Activated T-cell treated with anti-CD3 and anti-CD28 coated beads, Interleukin-2, amount 50 U/mL, for 72 hours (primary cell): ENCODE measurements around the gene DHRS2. TPM values are rescaled to one million over a fixed set of nuclear protein-coding genes. Genes with fewer than 3 reads are reported as not detected.
"Not testable (repeated sequence)": the region's sequence is repeated elsewhere in the genome, so short reads cannot be mapped to it uniquely, and the experiment has no call there.

ENCODE experiments used
- ATAC-seq, 2 donors: fragments of 150-1000 bp; cut with Tn5 transposase; replicated peaks in 1 of 2; 2 replicates each; pipeline ENCODE4 v1.10.0; 2021; ENCODE audit warnings: moderate library complexity in 2 of 2, mild to moderate bottlenecking in 1 of 2
- DNase-seq, 2 donors: peaks; one replicate each; pipeline ENCODE4 v3.0.0; 2021 to 2022; ENCODE audit warnings: mixed read lengths in 1 of 2
- H3K27ac Mint-ChIP-seq: one replicate; pipeline ENCODE4 v1.8.0; 2022; ENCODE audit warnings: mild to moderate bottlenecking, moderate library complexity, mixed read lengths
- H3K27me3 Mint-ChIP-seq: one replicate; pipeline ENCODE4 v1.8.0; 2022; ENCODE audit warnings: low read depth, mixed read lengths
- H3K36me3 Mint-ChIP-seq, 2 donors: one replicate each; pipeline ENCODE4 v1.8.0; 2022; ENCODE audit warnings: mixed read lengths in 2 of 2, mild to moderate bottlenecking in 1 of 2; ENCODE audit not compliant: insufficient read depth in 2 of 2
- H3K4me1 Mint-ChIP-seq: one replicate; pipeline ENCODE4 v1.8.0; 2022; ENCODE audit warnings: low read depth, mixed read lengths
- H3K4me3 Mint-ChIP-seq, 2 donors: one replicate each; pipeline ENCODE4 v1.8.0; 2022; ENCODE audit warnings: mild to moderate bottlenecking in 2 of 2, mixed read lengths in 2 of 2, moderate library complexity in 2 of 2
- H3K9me3 Mint-ChIP-seq, 2 donors: one replicate each; pipeline ENCODE4 v1.8.0; 2022; ENCODE audit warnings: mixed read lengths in 2 of 2
- total RNA-seq, 2 donors: library from RNA; stranded (reverse); gene quantifications; one replicate each; pipeline ENCODE4 v1.2.3, GENCODE V29; 2022

The DHRS2 gene
- total RNA-seq, 2 donors from 2014 or later = 5.0 to 10.6 TPM

DNA sequence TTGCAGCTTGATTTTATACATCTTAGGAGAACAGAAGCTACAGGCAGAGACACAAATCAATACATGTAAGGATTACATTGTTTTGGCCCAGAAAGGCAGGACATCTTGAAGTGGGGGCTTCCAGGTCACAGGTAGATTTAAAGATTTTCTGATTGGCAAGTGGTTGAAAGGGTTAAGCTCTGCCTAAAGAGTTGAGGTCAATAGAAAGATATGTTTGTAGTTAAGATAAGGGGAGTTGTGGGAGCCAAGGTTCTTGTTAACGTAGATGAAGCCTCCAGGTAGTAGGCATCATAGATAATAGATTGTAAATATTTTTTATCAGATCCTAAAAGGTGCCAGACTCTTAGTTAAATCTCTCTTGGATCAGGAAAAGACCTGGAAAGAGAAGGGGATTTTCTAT is 5.5 kb upstream of the DHRS2 start:
- no peaks in the 10 kb centered on the region for H3K27me3 Mint-ChIP-seq
- H3K4me3 Mint-ChIP-seq = no peak overlapping the region
- DNase-seq = no peak
- peaks cover 9% of the 10 kb centered on the region for H3K4me1 Mint-ChIP-seq
- no peaks in the 10 kb centered on the region for H3K36me3 Mint-ChIP-seq
- ATAC-seq = no peak
- H3K27ac Mint-ChIP-seq = no peak overlapping the region
- peaks cover 0 to 2% of the 10 kb centered on the region in 2 donors for H3K9me3 Mint-ChIP-seq

DNA sequence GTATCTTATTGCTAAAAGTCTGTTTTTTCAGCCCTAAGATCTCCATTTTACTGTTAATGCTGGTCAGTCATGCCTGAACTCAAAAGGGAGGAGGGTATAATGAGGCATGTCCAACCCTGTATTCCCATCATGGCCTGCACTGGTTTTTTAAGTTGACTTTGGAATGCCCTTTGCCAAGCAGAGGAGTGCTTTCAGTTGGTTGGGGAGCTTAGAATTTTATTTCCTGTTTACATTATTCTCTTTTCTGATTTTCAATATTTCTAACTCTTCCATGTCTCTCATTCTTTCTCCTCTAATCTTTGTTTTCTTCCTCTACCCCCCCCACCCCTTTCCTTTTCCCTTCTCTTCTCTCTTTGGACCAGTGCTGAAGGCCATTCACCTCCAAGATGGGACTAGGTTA is 4.9 kb upstream of the DHRS2 start:
- H3K27ac Mint-ChIP-seq = no peak overlapping the region
- no peaks in the 10 kb centered on the region for H3K36me3 Mint-ChIP-seq
- H3K4me1 Mint-ChIP-seq = peaks cover 9% of the 10 kb centered on the region
- no peak overlapping the region for H3K4me3 Mint-ChIP-seq
- no peaks in the 10 kb centered on the region for H3K27me3 Mint-ChIP-seq
- peaks cover 0 to 2% of the 10 kb centered on the region in 2 donors for H3K9me3 Mint-ChIP-seq
- DNase-seq = no peak
- ATAC-seq = no peak

DNA sequence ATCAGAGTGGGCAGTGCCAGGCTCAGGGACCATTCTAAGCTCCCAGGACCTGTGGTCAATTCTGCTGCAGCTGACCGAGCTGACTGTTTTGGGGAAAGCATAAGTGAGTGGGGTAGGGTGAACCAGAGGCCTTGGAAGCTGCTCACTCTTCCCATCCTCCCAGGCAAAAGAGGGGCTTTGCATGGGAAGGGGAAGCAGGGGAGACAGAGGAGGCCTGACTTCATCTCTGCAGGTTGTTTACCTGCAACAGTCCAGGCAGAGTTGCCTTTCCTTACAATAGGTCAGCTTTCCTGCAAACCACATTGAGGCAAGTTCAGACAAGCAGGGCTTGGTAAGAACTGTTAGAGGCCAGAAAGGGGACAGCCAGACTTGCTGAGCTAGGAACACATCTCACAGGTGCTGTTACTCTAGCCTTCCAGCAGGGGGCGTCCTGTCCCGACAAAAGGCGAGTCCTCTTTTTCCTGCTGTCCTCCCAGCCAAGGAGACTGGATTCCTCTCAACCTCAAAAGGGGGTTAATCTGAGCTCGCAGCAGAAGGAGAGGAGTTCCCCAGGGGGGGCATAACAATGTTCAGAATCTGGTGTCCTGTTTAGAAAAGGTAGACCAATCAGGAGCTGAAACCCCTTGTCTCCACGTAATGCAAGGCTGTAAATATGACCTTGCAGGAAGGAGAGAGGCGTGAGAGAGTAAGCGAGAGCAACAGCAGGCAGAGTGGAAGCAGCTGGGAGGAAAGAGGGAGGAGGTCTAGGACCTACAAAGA is 4.3 kb upstream of the DHRS2 start:
- H3K36me3 Mint-ChIP-seq = no peaks in the 10 kb centered on the region
- ATAC-seq = peak; percentile 74 to 76
- H3K27ac Mint-ChIP-seq = no peak overlapping the region
- H3K27me3 Mint-ChIP-seq = no peaks in the 10 kb centered on the region
- peak overlapping the region; percentile 37 to 72 for H3K4me3 Mint-ChIP-seq
- peaks cover 9% of the 10 kb centered on the region for H3K4me1 Mint-ChIP-seq
- DNase-seq = peak; percentile 68 to 79
- no peaks in the 10 kb centered on the region for H3K9me3 Mint-ChIP-seq

DNA sequence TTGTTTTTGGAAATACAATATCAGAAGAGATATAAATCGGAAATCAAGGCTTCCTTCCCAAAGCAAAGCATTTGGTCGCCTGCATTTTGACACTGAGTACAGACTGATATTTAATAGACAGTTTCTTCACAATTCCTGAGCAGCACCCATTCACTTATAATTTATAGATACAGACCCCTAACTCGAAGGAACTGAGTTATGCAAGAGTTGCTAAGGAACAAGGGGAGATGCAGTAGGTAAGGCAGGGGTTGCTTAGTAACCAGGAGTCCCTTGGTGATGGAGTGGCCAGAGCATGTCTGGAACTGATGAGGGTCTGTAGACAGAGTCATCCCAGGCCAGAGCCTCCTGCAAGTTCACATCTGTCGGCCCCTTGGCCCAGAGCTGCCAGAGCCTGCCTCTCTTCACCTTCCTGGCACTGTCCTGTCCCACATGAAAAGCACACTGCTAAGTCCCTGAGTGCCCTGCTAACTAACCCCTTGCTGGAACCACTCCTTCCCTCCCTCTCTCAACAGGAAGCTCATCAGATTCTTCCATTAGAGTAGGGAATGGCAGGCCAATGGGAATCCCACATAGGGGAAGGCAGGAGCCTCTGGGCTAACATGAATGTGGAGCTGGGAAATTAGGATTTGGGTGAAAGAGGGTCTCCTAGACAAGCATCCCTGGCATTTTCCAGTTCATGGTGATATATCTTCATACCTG is 3.6 kb upstream of the DHRS2 start:
- Mint-ChIP-seq H3K27me3 (no peaks in the 10 kb centered on the region), H3K36me3 (no peaks in the 10 kb centered on the region), H3K9me3 (no peaks in the 10 kb centered on the region), H3K4me1 (peaks cover 9% of the 10 kb centered on the region), H3K4me3 (peak overlapping the region; percentile 37 to 72), H3K27ac (no peak overlapping the region)
- ATAC-seq = no peak
- DNase-seq = no peak

DNA sequence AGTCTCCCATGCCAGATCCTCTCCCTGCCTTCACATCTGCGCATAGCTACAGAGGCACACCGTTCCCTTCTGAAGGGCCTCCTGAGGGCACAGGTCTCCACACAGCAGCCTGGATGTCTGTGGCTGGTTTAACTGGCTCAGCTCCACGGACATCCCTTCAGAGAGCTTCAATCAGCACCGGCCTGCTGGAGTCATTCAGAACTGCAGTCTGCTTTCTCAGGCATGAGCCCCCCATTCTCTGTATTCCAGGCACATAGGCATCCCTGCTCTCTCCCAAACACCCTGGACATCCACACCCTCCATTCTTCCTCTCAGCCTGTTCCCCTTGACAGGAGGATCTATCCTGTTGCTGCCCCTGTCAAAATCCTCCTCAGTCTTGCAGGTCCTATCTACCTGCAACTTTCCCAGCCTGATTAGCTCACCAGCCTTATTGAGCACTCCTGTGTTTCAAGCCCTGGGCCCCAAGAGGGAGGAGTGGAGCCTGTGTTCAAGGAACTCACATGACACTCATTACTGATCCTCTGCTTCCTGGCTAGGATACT is 2.9 kb upstream of the DHRS2 start:
- no peak overlapping the region for H3K27ac Mint-ChIP-seq
- no peaks in the 10 kb centered on the region for H3K9me3 Mint-ChIP-seq
- no peaks in the 10 kb centered on the region for H3K27me3 Mint-ChIP-seq
- no peak for DNase-seq
- H3K36me3 Mint-ChIP-seq = no peaks in the 10 kb centered on the region
- no peak for ATAC-seq
- peaks cover 9% of the 10 kb centered on the region for H3K4me1 Mint-ChIP-seq
- H3K4me3 Mint-ChIP-seq = no peak overlapping the region

DNA sequence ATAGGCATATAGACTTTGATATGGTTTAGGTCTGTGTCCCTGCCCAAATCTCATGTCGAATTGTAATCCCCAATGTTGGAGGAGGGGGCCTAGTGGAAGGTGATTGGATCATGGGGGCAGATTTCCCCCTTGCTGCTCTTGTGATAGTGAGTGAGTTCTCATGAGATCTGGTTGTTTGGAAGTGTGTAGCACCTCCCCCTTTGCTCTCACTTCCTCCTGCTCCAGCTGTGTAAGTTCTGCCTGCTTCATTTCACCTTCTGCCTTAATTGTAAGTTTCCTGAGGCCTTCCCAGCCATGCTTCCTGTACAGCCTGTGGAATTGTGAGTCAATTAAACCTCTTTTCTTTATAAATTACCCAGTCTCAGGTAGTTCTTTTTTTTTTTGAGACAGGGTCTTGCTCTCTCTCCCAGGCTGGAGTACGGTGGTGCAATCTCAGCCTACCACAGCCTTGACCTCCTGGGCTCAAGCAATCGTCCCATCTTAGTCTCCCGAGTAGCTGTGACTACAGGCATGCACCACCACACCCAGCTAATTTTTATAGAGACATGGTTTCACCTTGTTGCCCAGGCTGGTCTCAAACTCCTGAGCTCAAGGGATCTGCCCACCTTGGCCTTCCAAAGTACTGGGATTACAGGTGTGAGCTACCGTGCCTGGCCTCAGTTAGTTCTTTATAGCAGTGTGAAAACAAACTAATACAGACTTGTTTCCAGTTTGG is 1.3 kb upstream of the DHRS2 start:
- ATAC-seq, H3K27me3 Mint-ChIP-seq, H3K9me3 Mint-ChIP-seq, DNase-seq, H3K4me3 Mint-ChIP-seq, H3K27ac Mint-ChIP-seq, H3K4me1 Mint-ChIP-seq, H3K36me3 Mint-ChIP-seq: not testable (repeated sequence)

DNA sequence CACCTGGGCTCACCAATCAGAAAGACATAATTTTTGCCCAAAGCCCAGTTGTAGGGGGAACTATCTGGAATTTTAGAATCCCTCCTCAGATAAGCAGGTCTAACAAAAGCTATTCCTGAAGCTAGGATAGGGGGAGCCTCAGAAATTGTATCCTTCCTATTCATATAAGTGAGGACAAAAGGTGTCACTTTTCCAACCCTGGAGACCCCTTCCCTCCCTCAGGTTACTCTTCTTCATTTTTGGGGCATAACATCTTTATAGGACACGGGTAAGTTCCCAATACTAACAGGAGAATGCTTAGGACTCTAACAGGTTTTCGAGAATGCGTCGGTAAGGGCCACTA is 1.1 kb downstream of the DHRS2 start:
- H3K36me3 Mint-ChIP-seq, H3K27ac Mint-ChIP-seq, H3K9me3 Mint-ChIP-seq, H3K27me3 Mint-ChIP-seq, ATAC-seq, H3K4me3 Mint-ChIP-seq, H3K4me1 Mint-ChIP-seq, DNase-seq: not testable (repeated sequence)

DNA sequence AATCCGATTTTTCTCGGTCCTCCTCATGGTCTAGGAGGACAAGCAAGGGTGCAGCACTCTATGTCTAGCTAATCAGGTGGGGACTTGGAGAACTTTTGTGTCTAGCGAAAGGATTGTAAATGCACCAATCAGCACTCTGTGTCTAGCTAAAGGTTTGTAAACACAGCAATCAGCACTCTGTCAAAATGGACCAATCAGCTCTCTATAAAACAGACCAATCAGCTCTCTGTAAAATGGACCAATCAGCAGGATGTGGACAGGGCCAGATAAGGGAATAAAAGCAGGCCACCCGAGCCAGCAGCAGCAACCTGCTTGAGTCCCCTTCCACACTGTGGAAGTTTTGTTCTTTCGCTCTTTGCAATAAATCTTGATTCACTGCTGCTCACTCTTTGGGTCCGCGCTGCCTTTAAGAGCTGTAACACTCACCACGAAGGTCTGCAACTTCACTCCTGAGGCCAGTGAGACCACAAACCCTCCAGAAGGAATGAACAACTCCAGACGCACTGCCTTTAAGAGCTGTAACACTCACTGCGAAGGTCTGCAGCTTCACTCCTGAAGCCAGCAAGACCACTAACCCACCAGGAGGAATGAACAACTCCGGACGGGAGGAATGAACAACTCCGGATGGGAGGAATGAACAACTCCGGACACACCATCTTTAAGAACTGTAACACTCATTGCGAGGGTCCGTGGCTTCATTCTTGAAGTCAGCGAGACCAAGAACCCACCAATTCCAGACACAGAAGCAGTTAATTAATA is 1.7 kb downstream of the DHRS2 start:
- H3K9me3 Mint-ChIP-seq, H3K27ac Mint-ChIP-seq, H3K4me3 Mint-ChIP-seq, DNase-seq, H3K36me3 Mint-ChIP-seq, ATAC-seq, H3K4me1 Mint-ChIP-seq, H3K27me3 Mint-ChIP-seq: not testable (repeated sequence)

DNA sequence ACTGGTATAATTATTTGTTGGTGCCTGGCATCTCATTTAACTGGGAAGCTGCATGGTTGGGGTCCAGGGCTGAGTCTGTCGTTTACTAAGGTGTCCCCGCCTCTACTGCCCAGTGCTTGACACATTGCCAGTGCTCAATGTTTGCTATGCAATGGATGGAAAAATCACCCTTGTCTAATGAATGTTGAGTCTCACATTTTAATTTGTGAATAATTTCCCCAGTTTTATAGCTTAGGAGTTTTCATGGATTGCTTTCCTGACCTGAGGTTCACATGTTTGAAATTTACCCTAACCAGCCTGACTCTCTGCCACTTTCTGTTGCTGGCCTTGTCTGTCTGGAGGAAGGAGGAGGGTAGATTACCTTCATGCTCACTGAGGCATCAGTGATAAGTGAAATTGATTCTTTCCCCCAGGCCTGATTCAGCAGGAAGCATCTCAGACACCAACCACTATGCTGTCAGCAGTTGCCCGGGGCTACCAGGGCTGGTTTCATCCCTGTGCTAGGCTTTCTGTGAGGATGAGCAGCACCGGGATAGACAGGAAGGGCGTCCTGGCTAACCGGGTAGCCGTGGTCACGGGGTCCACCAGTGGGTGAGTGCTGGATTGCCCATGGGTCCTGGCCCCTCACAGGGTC is 2.4 kb downstream of the DHRS2 start:
- ATAC-seq = no peak
- H3K27me3 Mint-ChIP-seq = no peaks in the 10 kb centered on the region
- H3K27ac Mint-ChIP-seq = no peak overlapping the region
- no peaks in the 10 kb centered on the region for H3K36me3 Mint-ChIP-seq
- no peak for DNase-seq
- no peaks in the 10 kb centered on the region for H3K4me1 Mint-ChIP-seq
- H3K4me3 Mint-ChIP-seq = no peak overlapping the region
- H3K9me3 Mint-ChIP-seq = no peaks in the 10 kb centered on the region

DNA sequence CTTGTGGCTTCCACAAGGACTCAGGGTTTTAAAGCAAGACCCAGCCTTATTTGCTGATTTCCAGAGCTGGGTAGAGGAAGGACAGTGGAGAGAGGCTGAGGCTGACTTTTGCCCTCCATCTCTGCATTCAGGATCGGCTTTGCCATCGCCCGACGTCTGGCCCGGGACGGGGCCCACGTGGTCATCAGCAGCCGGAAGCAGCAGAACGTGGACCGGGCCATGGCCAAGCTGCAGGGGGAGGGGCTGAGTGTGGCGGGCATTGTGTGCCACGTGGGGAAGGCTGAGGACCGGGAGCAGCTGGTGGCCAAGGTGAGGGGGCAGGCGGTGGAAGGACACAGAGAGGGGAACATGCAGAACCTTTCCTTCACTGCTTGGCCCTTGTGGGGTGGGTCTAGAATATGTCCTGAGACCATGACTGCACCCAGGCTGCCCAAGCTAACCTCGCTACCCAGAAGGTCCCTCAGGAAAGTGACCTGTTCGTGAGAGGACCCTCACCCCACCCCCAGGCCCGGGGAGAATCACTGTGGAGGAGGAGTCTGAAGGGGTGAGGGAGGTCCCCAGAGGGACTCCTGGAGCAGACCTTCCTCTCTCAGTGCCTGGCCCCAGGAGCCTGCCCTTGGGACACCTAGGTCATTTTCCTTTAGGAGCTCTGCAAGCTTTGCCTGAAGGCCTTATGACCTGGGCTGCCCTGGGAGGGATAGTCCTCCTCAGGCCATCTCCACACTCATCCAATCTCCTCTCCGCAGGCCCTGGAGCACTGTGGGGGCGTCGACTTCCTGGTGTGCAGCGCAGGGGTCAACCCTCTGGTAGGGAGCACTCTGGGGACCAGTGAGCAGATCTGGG is 3.1 kb downstream of the DHRS2 start:
- H3K36me3 Mint-ChIP-seq = no peaks in the 10 kb centered on the region
- no peak for ATAC-seq
- DNase-seq = no peak
- no peaks in the 10 kb centered on the region for H3K9me3 Mint-ChIP-seq
- H3K27ac Mint-ChIP-seq = no peak overlapping the region
- H3K27me3 Mint-ChIP-seq = no peaks in the 10 kb centered on the region
- H3K4me1 Mint-ChIP-seq = no peaks in the 10 kb centered on the region
- no peak overlapping the region for H3K4me3 Mint-ChIP-seq

DNA sequence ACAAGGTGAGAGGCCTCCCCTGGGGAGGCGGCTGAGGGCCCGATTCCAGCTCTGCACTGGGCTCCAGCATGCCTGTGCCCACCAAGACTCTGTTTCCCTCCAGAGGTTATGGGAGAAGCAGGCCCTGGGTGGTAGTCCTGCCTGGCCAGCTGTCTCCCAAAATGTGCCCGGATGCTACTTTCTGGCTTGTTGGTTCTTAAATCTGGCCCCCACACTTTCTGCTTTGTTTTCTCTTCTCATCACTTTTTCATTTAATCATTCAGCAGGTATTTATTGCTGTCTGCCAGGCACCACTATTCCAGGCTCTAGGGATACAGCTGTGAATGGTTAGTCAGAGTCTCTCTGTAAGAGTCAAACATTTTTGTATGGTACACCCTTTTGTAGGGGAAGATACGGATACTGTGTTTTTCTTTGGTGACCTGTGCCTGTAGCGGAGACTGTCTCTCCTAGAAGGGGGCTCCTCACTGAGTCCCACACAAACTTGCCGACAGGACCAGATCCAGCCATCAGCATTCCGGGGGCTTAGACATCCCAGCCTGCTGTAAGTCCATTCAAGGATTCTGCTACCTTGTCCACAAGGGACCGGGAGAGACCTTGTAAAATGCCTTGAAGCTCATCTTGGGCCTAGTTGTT is 3.8 kb downstream of the DHRS2 start:
- no peaks in the 10 kb centered on the region for H3K36me3 Mint-ChIP-seq
- ATAC-seq (no peak), DNase-seq (no peak)
- H3K27me3 Mint-ChIP-seq = no peaks in the 10 kb centered on the region
- H3K4me1 Mint-ChIP-seq = no peaks in the 10 kb centered on the region
- no peak overlapping the region for H3K4me3 Mint-ChIP-seq
- no peak overlapping the region for H3K27ac Mint-ChIP-seq
- no peaks in the 10 kb centered on the region for H3K9me3 Mint-ChIP-seq
